K562 (cell line): ENCODE results near the gene APEX1. TPM values are rescaled to one million over a fixed set of nuclear protein-coding genes. Genes with fewer than 3 reads are reported as not detected.

Source experiments
- ATAC-seq: fragments of 200-7000 bp; cut with Tn5 transposase; 3 replicates; pipeline ENCODE4 v1.9.1; 2020; ENCODE audit warnings: moderate library complexity
- BruUV-seq: library from RNA; stranded (reverse); fragments of 400-500 nt; replicated peaks from 2 replicates; lab custom pipeline; 2021; lab: Mats Ljungman, UMichigan
- CTCF ChIA-PET: fragments of 300-600 bp; formaldehyde crosslinking; extraction: SDS; loops from one replicate; lab custom pipeline; 2021; ENCODE audit warnings: low intra/inter-chr PET ratio; lab: Yijun Ruan, JAX
- POLR2A ChIA-PET: fragments of 300-600, 350-650 bp; sonication (Branson Sonifier 250); formaldehyde crosslinking; extraction: SDS; loops from one replicate; lab custom pipeline; 2021; ENCODE audit warnings: antibody characterized with exemption, inconsistent platforms; lab: Yijun Ruan, JAX
- DNase-seq, 4 experiments: peaks; one replicate each; pipeline versions ENCODE4 v3.0.0 to v3.0.0-alpha.2; 2011 to 2018; ENCODE audit warnings: low spot score in 3 of 4, mixed read lengths in 3 of 4; ENCODE audit errors: extremely low read depth in 1 of 4
- FAIRE-seq: peaks from 2 replicates; lab custom pipeline; 2011; peaks lifted over from hg19 to GRCh38; lab: Jason Lieb, UNC
- H2AFZ ChIP-seq: 2 replicates; pipeline ENCODE4 v1.6.0; 2011; ENCODE audit warnings: low read depth, low read length, control low read depth, inconsistent platforms
- H3K27ac ChIP-seq: fragments of 200-600 bp; 3 replicates; pipeline ENCODE4 v1.8.0; 2011; ENCODE audit warnings: low read depth, mild to moderate bottlenecking, control low read depth, inconsistent platforms, low read length, moderate library complexity, mixed read lengths; ENCODE audit errors: extremely low read depth
- H3K27me3 ChIP-seq, 2 experiments: fragments of 300-600 bp in 1 of 2; 2 replicates in 1 of 2; 3 replicates in 1 of 2; pipeline versions ENCODE4 v1.6.0 to v1.8.0; 2011; ENCODE audit warnings: inconsistent platforms in 2 of 2, low read length in 2 of 2, mild to moderate bottlenecking in 1 of 2, mixed read lengths in 1 of 2, moderate library complexity in 1 of 2; ENCODE audit not compliant: control insufficient read depth in 2 of 2, insufficient read depth in 2 of 2
- H3K36me3 ChIP-seq: fragments of 300-600 bp; 3 replicates; pipeline ENCODE4 v1.8.0; 2011; ENCODE audit warnings: mild to moderate bottlenecking, low read length, inconsistent platforms; ENCODE audit not compliant: control insufficient read depth, insufficient read depth
- H3K4me1 ChIP-seq, 2 experiments: fragments of 200-600 bp in 1 of 2; replicated peaks in 1 of 2; 2 replicates in 1 of 2; 3 replicates in 1 of 2; pipeline versions ENCODE4 v1.5.1 to v1.8.0; 2011; ENCODE audit warnings: inconsistent platforms in 2 of 2, low read length in 2 of 2, mild to moderate bottlenecking in 1 of 2, mixed read lengths in 1 of 2, moderate library complexity in 1 of 2; ENCODE audit not compliant: control insufficient read depth in 2 of 2, insufficient read depth in 2 of 2
- H3K4me2 ChIP-seq: 2 replicates; pipeline ENCODE4 v1.6.1; 2011; ENCODE audit warnings: low read length, control low read depth, inconsistent platforms, mixed read lengths; ENCODE audit not compliant: insufficient read depth
- H3K4me3 ChIP-seq: fragments of 200-600 bp; sonication (generic), shearing (Covaris generic); 2 replicates; pipeline ENCODE4 v1.5.1; 2016; ENCODE audit warnings: control low read depth, inconsistent platforms
- H3K79me2 ChIP-seq: fragments of 200-600 bp; 3 replicates; pipeline ENCODE4 v1.8.0; 2011; ENCODE audit warnings: low read length, inconsistent platforms; ENCODE audit not compliant: control insufficient read depth, insufficient read depth
- H3K9ac ChIP-seq, 2 experiments: 2 replicates each; pipeline versions ENCODE4 v1.6.0 to v1.6.1; 2011; ENCODE audit warnings: low read depth in 2 of 2, low read length in 2 of 2, control low read depth in 1 of 2, inconsistent platforms in 1 of 2, mild to moderate bottlenecking in 1 of 2, mixed read lengths in 1 of 2; ENCODE audit not compliant: insufficient read depth in 1 of 2
- H3K9me1 ChIP-seq: one replicate; pipeline ENCODE4 v1.6.0; 2011; ENCODE audit warnings: inconsistent platforms, mild to moderate bottlenecking, low read length, moderate library complexity; ENCODE audit not compliant: control insufficient read depth, insufficient read depth
- H3K9me3 ChIP-seq: replicated peaks from 2 replicates; pipeline ENCODE4 v1.5.1; 2011; ENCODE audit warnings: low read depth, low read length, inconsistent platforms; ENCODE audit not compliant: control insufficient read depth, insufficient read depth
- H4K20me1 ChIP-seq: replicated peaks from 2 replicates; pipeline ENCODE4 v1.6.1; 2011; ENCODE audit warnings: low read length, inconsistent platforms, mixed read lengths; ENCODE audit not compliant: control insufficient read depth, insufficient read depth
- BRF1 ChIP-seq: IDR thresholded peaks from 3 replicates; pipeline ENCODE4 v1.6.1; 2011; ENCODE audit warnings: borderline replicate concordance, mild to moderate bottlenecking; ENCODE audit not compliant: insufficient read length; ENCODE audit errors: extremely low read depth
- CXXC5 ChIP-seq: fragments of 250-450 bp; sonication (Bioruptor Pico); IDR thresholded peaks from 2 replicates; pipeline ENCODE4 v1.8.0; 2022; ENCODE audit warnings: inconsistent platforms, mild to moderate bottlenecking, moderate library complexity
- DPF2 ChIP-seq: fragments of 450-650 bp; IDR thresholded peaks from 2 replicates; pipeline ENCODE4 v1.6.1; 2016
- HCFC1 ChIP-seq: IDR thresholded peaks from 2 replicates; pipeline ENCODE4 v1.6.1; 2012; ENCODE audit warnings: low read depth, low read length, improper control_type of control experiment
- HDGF ChIP-seq: fragments of 450-650 bp; IDR thresholded peaks from 2 replicates; pipeline ENCODE4 v1.6.1; 2016
- HSF4 ChIP-seq: fragments of 250-450 bp; sonication (Bioruptor Pico); IDR thresholded peaks from 2 replicates; pipeline ENCODE4 v2.1.2; 2022; ENCODE audit warnings: mild to moderate bottlenecking, moderate library complexity, borderline replicate concordance
- SMARCB1 ChIP-seq: IDR thresholded peaks from 2 replicates; pipeline ENCODE4 v1.6.1; 2011; ENCODE audit warnings: improper control_type of control experiment, low read depth; ENCODE audit not compliant: insufficient read length
- TBL1XR1 ChIP-seq, 2 experiments: IDR thresholded peaks; 2 replicates each; pipeline ENCODE4 v1.6.1; 2012; ENCODE audit warnings: improper control_type of control experiment in 2 of 2, low read length in 2 of 2, mild to moderate bottlenecking in 1 of 2
- THRB ChIP-seq: fragments of 450-650 bp; formaldehyde crosslinking; conservative IDR thresholded peaks from 2 replicates; pipeline ENCODE4 v1.4.0; 2022; ENCODE audit warnings: mild to moderate bottlenecking, missing genetic modification characterization
- ZFP1 ChIP-seq: fragments of 450-650 bp; formaldehyde crosslinking; IDR thresholded peaks from 2 replicates; pipeline ENCODE4 v1.4.0; 2020; ENCODE audit warnings: mild to moderate bottlenecking, mixed read lengths
- ZFP36 ChIP-seq: fragments of 150-350 bp; IDR thresholded peaks from 2 replicates; pipeline ENCODE4 v1.6.1; 2018; ENCODE audit warnings: low read length, low read depth; ENCODE audit not compliant: partially characterized antibody
- ZNF124 ChIP-seq: sonication (generic); formaldehyde crosslinking; IDR thresholded peaks from 2 replicates; pipeline ENCODE4 v1.8.1; 2022; ENCODE audit warnings: missing genetic modification reagents
- ZNF146 ChIP-seq: IDR thresholded peaks from one replicate; pipeline ENCODE4 v1.6.1; 2018; ENCODE audit warnings: missing compliant biosample characterization; ENCODE audit not compliant: unreplicated experiment
- ZNF175 ChIP-seq: fragments of 200-800 bp; sonication (Bioruptor generic); IDR thresholded peaks from 2 replicates; pipeline ENCODE4 v1.6.1; 2016; ENCODE audit warnings: low read depth, mild to moderate bottlenecking, missing genetic modification characterization, missing compliant biosample characterization
- ZNF507 ChIP-seq: conservative IDR thresholded peaks from 2 replicates; pipeline ENCODE4 v1.6.1; 2017; ENCODE audit warnings: missing genetic modification characterization, missing compliant biosample characterization
- ZNF639 ChIP-seq, 2 experiments: fragments of 200-800 bp in 1 of 2; sonication (Bioruptor generic) in 1 of 2; sonication (generic) in 1 of 2; formaldehyde crosslinking in 1 of 2; IDR thresholded peaks in 1 of 2; conservative IDR thresholded peaks in 1 of 2; 2 replicates each; pipeline versions ENCODE4 v1.5.0 to v1.6.1; 2016 to 2020; ENCODE audit warnings: missing compliant biosample characterization in 1 of 2, missing genetic modification characterization in 1 of 2, missing genetic modification reagents in 1 of 2
- WGBS: fragments of 100-300 bp; shearing (Covaris generic); methylation state at CpG from one replicate; pipeline ENCODE4 v1.1.6; 2016; ENCODE audit warnings: low coverage, mixed read lengths; ENCODE audit not compliant: insufficient coverage; ENCODE audit errors: missing lambda C conversion rate; 5-methylcytosine and 5-hydroxymethylcytosine counted together
- in situ Hi-C: fragments of 300-500 bp; cut with MboI; formaldehyde crosslinking; loops from 4 replicates; pipeline ENCODE4 v1.15.0; 2018; ENCODE audit warnings: inconsistent platforms, mixed read lengths
- intact Hi-C: fragments of 100-400 bp; cut with micrococcal nuclease; formaldehyde crosslinking; loops from 2 replicates; pipeline ENCODE4 v1.14.2; 2022
- polyA plus RNA-seq, 8 experiments: library from polyadenylated mRNA; depleted of rRNA in 4 of 8; stranded (reverse) in 5 of 8; unstranded in 3 of 8; fragments of >200 nt; fragmentation: Nextera tagmentation in 2 of 8; fragmentation: Illumina TruSeq in 1 of 8; extraction: Ambion mirVana in 2 of 8; extraction: Trizol in 1 of 8; gene quantifications; 2 replicates each; pipeline versions ENCODE4 v1.2.1 to v1.2.3, GENCODE V29; 2011 to 2014; ENCODE audit warnings: inconsistent platforms in 1 of 8, missing spikeins in 1 of 8
- total RNA-seq, 7 experiments: library from RNA; depleted of rRNA in 6 of 7; stranded (reverse); fragments of >200 nt in 6 of 7; fragmentation: Illumina TruSeq in 2 of 7; extraction: Trizol in 2 of 7; gene quantifications; 2 replicates each; pipeline versions ENCODE4 v1.2.1 to v1.2.3, GENCODE V29; 2011 to 2021; ENCODE audit warnings: low replicate concordance in 1 of 7
- TF ChIP-seq, protein P1 (sequence below): sonication (generic); formaldehyde crosslinking; IDR thresholded peaks from 2 replicates; pipeline ENCODE4 v1.8.0; 2022; ENCODE audit warnings: mild to moderate bottlenecking, missing genetic modification reagents, borderline replicate concordance

The APEX1 gene
- total and polyA plus RNA-seq, 9 of the 15 experiments (the other 6 are each of a cell fraction or from before 2014, with no cell fraction given): 50.2 to 274 (median 158) TPM

DNA sequence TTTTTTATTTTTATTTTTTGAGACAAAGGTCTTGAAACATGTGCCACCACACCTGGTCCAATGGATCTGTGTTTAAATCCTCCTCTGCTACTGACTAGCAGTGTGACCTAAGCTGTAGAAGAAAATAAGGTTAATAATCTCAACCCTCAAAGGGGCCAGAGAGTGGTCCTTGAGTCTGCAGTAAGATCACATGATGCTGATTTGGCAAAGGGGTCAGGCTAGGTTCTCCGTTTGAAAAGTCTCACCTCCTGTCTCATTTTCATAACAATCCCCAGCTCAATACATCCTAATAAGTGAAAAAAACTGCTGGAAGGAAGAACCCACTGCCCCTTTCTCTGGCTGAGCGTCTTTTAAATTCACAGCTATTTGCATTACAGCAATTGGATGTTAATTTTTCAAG lies 33.8 kb upstream of the APEX1 start:
- no peak overlapping the region for H2AFZ ChIP-seq
- no peaks in the 10 kb centered on the region for H3K79me2 ChIP-seq
- FAIRE-seq (no peak), DNase-seq (no peak), ATAC-seq (no peak)
- no peak overlapping the region for H3K4me3 ChIP-seq
- WGBS: 17% methylated on average over 2 of the region's 2 CpGs
- intact Hi-C loops: no loop called here
- no peak overlapping the region for H3K4me2 ChIP-seq
- no peaks in the 10 kb centered on the region for H3K9me1 ChIP-seq
- no peaks in the 10 kb centered on the region for H3K9me3 ChIP-seq
- ChIA-PET CTCF (interaction anchor here (0.7 kb wide), 1 partner anchor 29 kb away, joined by 4 read pairs; no protein-coding TSS in a partner anchor), POLR2A (no interaction called here)
- H3K9ac ChIP-seq: no peak overlapping the region
- H3K4me1 ChIP-seq: peaks cover 0 to 3% of the 10 kb centered on the region in 2 experiments; a peak in 2 of 5 replicates
- no peaks in the 10 kb centered on the region for H3K27me3 ChIP-seq
- no TSS peak for BruUV-seq
- no peak overlapping the region for H3K27ac ChIP-seq
- in situ Hi-C loops: no loop called here
- H4K20me1 ChIP-seq: no peaks in the 10 kb centered on the region
- H3K36me3 ChIP-seq: no peaks in the 10 kb centered on the region
- no peak for TF ChIP-seq ZFP36
- no peak for TF ChIP-seq ZNF146 (CRISPR knock-in tag)
- no peak for TF ChIP-seq ZNF639 (CRISPR knock-in tag; conservative IDR thresholded peaks at IDR 0.05 in 1 of 2, IDR thresholded peaks at IDR 0.05 in 1 of 2)
- no peak for TF ChIP-seq ZNF175 (CRISPR knock-in tag)
- no peak for TF ChIP-seq ZFP1 (CRISPR knock-in tag)
- no peak for TF ChIP-seq ZNF507
- no peak for TF ChIP-seq CXXC5 (CRISPR knock-in tag)
- no peak for TF ChIP-seq HCFC1
- no peak for TF ChIP-seq BRF1
- TF ChIP-seq THRB (CRISPR knock-in tag): no peak
- TF ChIP-seq HSF4: no peak
- TF ChIP-seq SMARCB1: no peak
- no peak for TF ChIP-seq DPF2
- TF ChIP-seq ZNF124 (CRISPR knock-in tag): no peak
- TF ChIP-seq, protein P1, sequence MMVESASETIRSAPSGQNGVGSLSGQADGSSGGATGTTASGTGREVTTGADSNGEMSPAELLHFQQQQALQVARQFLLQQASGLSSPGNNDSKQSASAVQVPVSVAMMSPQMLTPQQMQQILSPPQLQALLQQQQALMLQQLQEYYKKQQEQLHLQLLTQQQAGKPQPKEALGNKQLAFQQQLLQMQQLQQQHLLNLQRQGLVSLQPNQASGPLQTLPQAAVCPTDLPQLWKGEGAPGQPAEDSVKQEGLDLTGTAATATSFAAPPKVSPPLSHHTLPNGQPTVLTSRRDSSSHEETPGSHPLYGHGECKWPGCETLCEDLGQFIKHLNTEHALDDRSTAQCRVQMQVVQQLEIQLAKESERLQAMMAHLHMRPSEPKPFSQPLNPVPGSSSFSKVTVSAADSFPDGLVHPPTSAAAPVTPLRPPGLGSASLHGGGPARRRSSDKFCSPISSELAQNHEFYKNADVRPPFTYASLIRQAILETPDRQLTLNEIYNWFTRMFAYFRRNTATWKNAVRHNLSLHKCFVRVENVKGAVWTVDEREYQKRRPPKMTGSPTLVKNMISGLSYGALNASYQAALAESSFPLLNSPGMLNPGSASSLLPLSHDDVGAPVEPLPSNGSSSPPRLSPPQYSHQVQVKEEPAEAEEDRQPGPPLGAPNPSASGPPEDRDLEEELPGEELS (CRISPR knock-in tag): no peak
- TF ChIP-seq HDGF: no peak
- TF ChIP-seq TBL1XR1 (IDR thresholded peaks at IDR 0.05; ENCODE audit: low read length in 2 of 2): no peak
